ENCODE data around the gene CTSD. TPM values are rescaled to one million over a fixed set of nuclear protein-coding genes. Genes with fewer than 3 reads are reported as not detected.

Gene CTSD
- total and polyA plus RNA-seq, 3 experiments from 2014 or later, result 110 to 206 (median 116) TPM

- Histone ChIP-seq H3K36me3 (ENCODE audit: insufficient read depth, low read length) (no peaks in the 10 kb centered on the region), H3K4me1 (ENCODE audit: insufficient read depth, low read length) (peaks cover 21% of the 10 kb centered on the region), H3K27ac (ENCODE audit: low read depth, low read length) (no peak overlapping the region), H3K9me3 (ENCODE audit: low read length) (peaks cover 5% of the 10 kb centered on the region), H3K27me3 (ENCODE audit: insufficient read depth, low read length, poor library complexity, severe bottlenecking) (no peaks in the 10 kb centered on the region), H3K4me3 (ENCODE audit: low read length) (no peak overlapping the region)
- peaks cover 0 to 23% (median 2%) of the 10 kb centered on the region in 3 donors for H3K36me3 Mint-ChIP-seq
- H3K4me1 Mint-ChIP-seq, result peaks cover 24 to 30% (median 25%) of the 10 kb centered on the region in 3 donors
- H3K4me3 Mint-ChIP-seq, result peak overlapping the region in 1 of 7 donors; percentile 37
- POLR2A ChIA-PET, result no interaction called here
- CTCF ChIA-PET, result interaction anchor here (1.3 to 1.7 kb wide), 2 partner anchors 40 to 99 kb away, joined by 3 to 5 read pairs; no protein-coding TSS in a partner anchor
- DNase-seq, result no peak
- peak overlapping the region in 1 of 8 donors; percentile 51 for H3K27ac Mint-ChIP-seq
- peaks cover 0 to 24% (median 20%) of the 10 kb centered on the region in 5 donors for H3K9me3 Mint-ChIP-seq
- peaks cover 20 to 35% of the 10 kb centered on the region in 2 donors for H3K27me3 Mint-ChIP-seq
These were observed 29.7 kb downstream of the CTSD start for GRCh38 chr11:1733716-1734640.

- Mint-ChIP-seq H3K36me3 (peaks cover 0 to 23% (median 2%) of the 10 kb centered on the region in 3 donors), H3K27ac (no peak overlapping the region), H3K4me3 (no peak overlapping the region), H3K9me3 (peaks cover 0 to 24% (median 20%) of the 10 kb centered on the region in 5 donors), H3K4me1 (peaks cover 32 to 36% (median 33%) of the 10 kb centered on the region in 3 donors), H3K27me3 (peaks cover 25 to 36% of the 10 kb centered on the region in 2 donors)
- Histone ChIP-seq H3K27me3 (ENCODE audit: insufficient read depth, low read length, poor library complexity, severe bottlenecking) (no peaks in the 10 kb centered on the region), H3K27ac (ENCODE audit: low read depth, low read length) (no peak overlapping the region), H3K9me3 (ENCODE audit: low read length) (peaks cover 5% of the 10 kb centered on the region), H3K4me1 (ENCODE audit: insufficient read depth, low read length) (peaks cover 25% of the 10 kb centered on the region), H3K36me3 (ENCODE audit: insufficient read depth, low read length) (no peaks in the 10 kb centered on the region), H3K4me3 (ENCODE audit: low read length) (no peak overlapping the region)
- CTCF ChIA-PET, result interaction anchor here (1.3 to 1.7 kb wide), 2 partner anchors 39 to 100 kb away, joined by 3 to 5 read pairs; no protein-coding TSS in a partner anchor
- no peak for DNase-seq
- POLR2A ChIA-PET, result no interaction called here
These were observed 30.6 kb downstream of the CTSD start for GRCh38 chr11:1733009-1733715.

GRCh38 chr11:1732418-1733008 is 31.2 kb downstream of the CTSD start:
- Mint-ChIP-seq H3K4me1 (peaks cover 37 to 40% (median 39%) of the 10 kb centered on the region in 3 donors), H3K36me3 (peaks cover 0 to 17% (median 2%) of the 10 kb centered on the region in 3 donors), H3K4me3 (no peak overlapping the region), H3K27me3 (peaks cover 24 to 40% of the 10 kb centered on the region in 2 donors), H3K9me3 (peaks cover 0 to 20% (median 17%) of the 10 kb centered on the region in 5 donors), H3K27ac (no peak overlapping the region)
- CTCF ChIA-PET, result interaction anchor here (1.3 to 1.7 kb wide), 2 partner anchors 38 to 100 kb away, joined by 3 to 5 read pairs; no protein-coding TSS in a partner anchor
- Histone ChIP-seq H3K27me3 (ENCODE audit: insufficient read depth, low read length, poor library complexity, severe bottlenecking) (no peaks in the 10 kb centered on the region), H3K4me3 (ENCODE audit: low read length) (no peak overlapping the region), H3K4me1 (ENCODE audit: insufficient read depth, low read length) (peaks cover 25% of the 10 kb centered on the region), H3K36me3 (ENCODE audit: insufficient read depth, low read length) (no peaks in the 10 kb centered on the region), H3K27ac (ENCODE audit: low read depth, low read length) (no peak overlapping the region), H3K9me3 (ENCODE audit: low read length) (peaks cover 4% of the 10 kb centered on the region)
- POLR2A ChIA-PET, result no interaction called here
- DNase-seq, result no peak

- H3K36me3 ChIP-seq (ENCODE audit: insufficient read depth, low read length), result no peaks in the 10 kb centered on the region
- H3K27me3 Mint-ChIP-seq, result peaks cover 21 to 40% of the 10 kb centered on the region in 2 donors
- H3K27me3 ChIP-seq (ENCODE audit: insufficient read depth, low read length, poor library complexity, severe bottlenecking), result no peaks in the 10 kb centered on the region
- H3K9me3 Mint-ChIP-seq, result peaks cover 0 to 12% (median 9%) of the 10 kb centered on the region in 5 donors
- no peak overlapping the region for H3K27ac Mint-ChIP-seq
- peaks cover 0 to 10% (median 2%) of the 10 kb centered on the region in 3 donors for H3K36me3 Mint-ChIP-seq
- H3K4me3 ChIP-seq (ENCODE audit: low read length), result no peak overlapping the region
- POLR2A ChIA-PET, result no interaction called here
- H3K4me1 ChIP-seq (ENCODE audit: insufficient read depth, low read length), result peaks cover 25% of the 10 kb centered on the region
- CTCF ChIA-PET, result no interaction called here
- no peak overlapping the region for H3K27ac ChIP-seq (ENCODE audit: low read depth, low read length)
- DNase-seq, result no peak
- H3K4me1 Mint-ChIP-seq, result peaks cover 41 to 46% (median 45%) of the 10 kb centered on the region in 3 donors
- H3K9me3 ChIP-seq (ENCODE audit: low read length), result no peaks in the 10 kb centered on the region
- H3K4me3 Mint-ChIP-seq, result peak overlapping the region in 1 of 7 donors; percentile 31
These were observed 32.2 kb downstream of the CTSD start for GRCh38 chr11:1731451-1732059.

- Histone ChIP-seq H3K36me3 (ENCODE audit: insufficient read depth, low read length) (no peaks in the 10 kb centered on the region), H3K9me3 (ENCODE audit: low read length) (no peaks in the 10 kb centered on the region), H3K27ac (ENCODE audit: low read depth, low read length) (no peak overlapping the region), H3K4me1 (ENCODE audit: insufficient read depth, low read length) (peaks cover 25% of the 10 kb centered on the region), H3K4me3 (ENCODE audit: low read length) (no peak overlapping the region), H3K27me3 (ENCODE audit: insufficient read depth, low read length, poor library complexity, severe bottlenecking) (no peaks in the 10 kb centered on the region)
- Mint-ChIP-seq H3K27me3 (peaks cover 17 to 29% of the 10 kb centered on the region in 2 donors), H3K9me3 (no peaks in the 10 kb centered on the region), H3K4me1 (peaks cover 41 to 46% (median 45%) of the 10 kb centered on the region in 3 donors), H3K4me3 (peak overlapping the region in 1 of 7 donors; percentile 26), H3K36me3 (no peaks in the 10 kb centered on the region), H3K27ac (peak overlapping the region in 2 of 8 donors; percentile 8 to 37)
- no peak for DNase-seq
- POLR2A ChIA-PET, result no interaction called here
- CTCF ChIA-PET, result no interaction called here
These were observed 33.6 kb downstream of the CTSD start for GRCh38 chr11:1730059-1730629.

GRCh38 chr11:1729692-1730011 is 34.1 kb downstream of the CTSD start:
- H3K27ac Mint-ChIP-seq, result peak overlapping the region in 1 of 8 donors; percentile 83
- peaks cover 41 to 46% (median 45%) of the 10 kb centered on the region in 3 donors for H3K4me1 Mint-ChIP-seq
- H3K27me3 Mint-ChIP-seq, result peaks cover 15 to 29% of the 10 kb centered on the region in 2 donors
- Histone ChIP-seq H3K27me3 (ENCODE audit: insufficient read depth, low read length, poor library complexity, severe bottlenecking) (no peaks in the 10 kb centered on the region), H3K36me3 (ENCODE audit: insufficient read depth, low read length) (no peaks in the 10 kb centered on the region), H3K4me1 (ENCODE audit: insufficient read depth, low read length) (peaks cover 25% of the 10 kb centered on the region), H3K27ac (ENCODE audit: low read depth, low read length) (no peak overlapping the region), H3K4me3 (ENCODE audit: low read length) (no peak overlapping the region), H3K9me3 (ENCODE audit: low read length) (no peaks in the 10 kb centered on the region)
- H3K4me3 Mint-ChIP-seq, result peak overlapping the region in 5 of 7 donors; percentile 59 to 77 (median 73)
- DNase-seq, result no peak
- ChIA-PET CTCF (no interaction called here), POLR2A (no interaction called here)
- no peaks in the 10 kb centered on the region for H3K9me3 Mint-ChIP-seq
- no peaks in the 10 kb centered on the region for H3K36me3 Mint-ChIP-seq

GRCh38 chr11:1728931-1729691 is 34.6 kb downstream of the CTSD start:
- Histone ChIP-seq H3K4me3 (ENCODE audit: low read length) (peak overlapping the region; percentile 16), H3K27ac (ENCODE audit: low read depth, low read length) (no peak overlapping the region), H3K9me3 (ENCODE audit: low read length) (no peaks in the 10 kb centered on the region), H3K27me3 (ENCODE audit: insufficient read depth, low read length, poor library complexity, severe bottlenecking) (no peaks in the 10 kb centered on the region), H3K4me1 (ENCODE audit: insufficient read depth, low read length) (peaks cover 20% of the 10 kb centered on the region), H3K36me3 (ENCODE audit: insufficient read depth, low read length) (no peaks in the 10 kb centered on the region)
- ChIA-PET POLR2A (no interaction called here), CTCF (no interaction called here)
- Mint-ChIP-seq H3K36me3 (no peaks in the 10 kb centered on the region), H3K4me1 (peaks cover 38 to 41% (median 40%) of the 10 kb centered on the region in 3 donors), H3K4me3 (peak overlapping the region; percentile 56 to 77 (median 71)), H3K27me3 (peaks cover 15 to 28% of the 10 kb centered on the region in 2 donors), H3K9me3 (no peaks in the 10 kb centered on the region), H3K27ac (peak overlapping the region in 6 of 8 donors; percentile 5 to 58 (median 22))
- peak in 2 of 5 donors; percentile 29 to 41 for DNase-seq

All from CD8-positive, alpha-beta memory T cell (primary cell).